ENCODE measurements around the gene MNT. TPM values are rescaled to one million over a fixed set of nuclear protein-coding genes. Genes with fewer than 3 reads are reported as not detected.

Gene MNT
- total RNA-seq, 1 donor from 2014 or later: 29.4 TPM

GRCh38 chr17:2395258-2396181 lies 5.3 kb downstream of the MNT start:
- Mint-ChIP-seq H3K27me3 (ENCODE audit: low read depth) (no peaks in the 10 kb centered on the region), H3K4me1 (ENCODE audit: low read depth) (peaks cover 57% of the 10 kb centered on the region), H3K27ac (ENCODE audit: unreplicated experiment) (peak overlapping the region; percentile 95), H3K36me3 (ENCODE audit: low read depth) (no peaks in the 10 kb centered on the region), H3K9me3 (ENCODE audit: low read depth) (no peaks in the 10 kb centered on the region), H3K4me3 (ENCODE audit: unreplicated experiment) (peak overlapping the region; percentile 60)
- peak; percentile 29 for TF ChIP-seq CTCF (IDR thresholded peaks at IDR 0.05)
- DNase-seq (ENCODE audit: low spot score): peak; percentile 89

GRCh38 chr17:2394775-2395201 lies 6.1 kb downstream of the MNT start:
- TF ChIP-seq CTCF (IDR thresholded peaks at IDR 0.05): no peak
- Mint-ChIP-seq H3K4me1 (ENCODE audit: low read depth) (peaks cover 58% of the 10 kb centered on the region), H3K27ac (ENCODE audit: unreplicated experiment) (peak overlapping the region; percentile 84), H3K4me3 (ENCODE audit: unreplicated experiment) (no peak overlapping the region), H3K9me3 (ENCODE audit: low read depth) (no peaks in the 10 kb centered on the region), H3K27me3 (ENCODE audit: low read depth) (no peaks in the 10 kb centered on the region), H3K36me3 (ENCODE audit: low read depth) (no peaks in the 10 kb centered on the region)
- peak; percentile 84 for DNase-seq (ENCODE audit: low spot score)

- Mint-ChIP-seq H3K4me1 (ENCODE audit: low read depth) (peaks cover 56% of the 10 kb centered on the region), H3K27me3 (ENCODE audit: low read depth) (no peaks in the 10 kb centered on the region)
- DNase-seq (ENCODE audit: low spot score): peak; percentile 92
Observed at GRCh38 chr17:2393954-2394749, 6.7 kb downstream of the MNT start.

GRCh38 chr17:2393174-2393953 lies 7.5 kb downstream of the MNT start:
- DNase-seq (ENCODE audit: low spot score): peak; percentile 89
- Mint-ChIP-seq H3K36me3 (ENCODE audit: low read depth) (peaks cover 3% of the 10 kb centered on the region), H3K27ac (ENCODE audit: unreplicated experiment) (peak overlapping the region; percentile 94), H3K4me3 (ENCODE audit: unreplicated experiment) (peak overlapping the region; percentile 77), H3K27me3 (ENCODE audit: low read depth) (no peaks in the 10 kb centered on the region), H3K4me1 (ENCODE audit: low read depth) (peaks cover 49% of the 10 kb centered on the region), H3K9me3 (ENCODE audit: low read depth) (no peaks in the 10 kb centered on the region)
- TF ChIP-seq CTCF (IDR thresholded peaks at IDR 0.05): no peak

More at GRCh38 chr17:2393954-2394749, 6.7 kb downstream of the MNT start:
- Mint-ChIP-seq H3K9me3 (ENCODE audit: low read depth) (no peaks in the 10 kb centered on the region), H3K4me3 (ENCODE audit: unreplicated experiment) (peak overlapping the region; percentile 67), H3K36me3 (ENCODE audit: low read depth) (no peaks in the 10 kb centered on the region), H3K27ac (ENCODE audit: unreplicated experiment) (peak overlapping the region; percentile 84)
- no peak for TF ChIP-seq CTCF (IDR thresholded peaks at IDR 0.05)

All from chondrocyte (in vitro differentiated cells).